Type B pancreatic cell (in vitro differentiated cells): ENCODE measurements around the gene ST6GALNAC3. TPM values are rescaled to one million over a fixed set of nuclear protein-coding genes. Genes with fewer than 3 reads are reported as not detected.
"Not testable (repeated sequence)": the region's sequence is repeated elsewhere in the genome, so short reads cannot be mapped to it uniquely, and the experiment has no call there.

Experiments used
- DNase-seq: peaks from one replicate; pipeline ENCODE4 v3.0.0; 2021; ENCODE audit warnings: mixed read lengths; ENCODE audit not compliant: unreplicated experiment; ENCODE audit errors: extremely low spot score
- H3K27ac Mint-ChIP-seq: 2 replicates; pipeline ENCODE4 v1.8.0; 2021; ENCODE audit warnings: mild to moderate bottlenecking, mixed read lengths
- H3K27me3 Mint-ChIP-seq: 2 replicates; pipeline ENCODE4 v1.8.0; 2021; ENCODE audit warnings: mixed read lengths
- H3K36me3 Mint-ChIP-seq: 2 replicates; pipeline ENCODE4 v1.8.0; 2021; ENCODE audit warnings: mixed read lengths
- H3K4me1 Mint-ChIP-seq: one replicate; pipeline ENCODE4 v1.8.0; 2021; ENCODE audit warnings: mixed read lengths; ENCODE audit not compliant: unreplicated experiment
- H3K4me3 Mint-ChIP-seq: 2 replicates; pipeline ENCODE4 v1.8.0; 2021; ENCODE audit warnings: mild to moderate bottlenecking, mixed read lengths
- H3K9me3 Mint-ChIP-seq: 2 replicates; pipeline ENCODE4 v1.8.0; 2021; ENCODE audit warnings: mixed read lengths
- total RNA-seq: library from RNA; stranded (reverse); gene quantifications from 2 replicates; pipeline ENCODE4 v1.2.1, GENCODE V29; 2021; ENCODE audit warnings: low replicate concordance
- TF ChIP-seq, protein P1 (sequence below): fragments of 200-600 bp; sonication (generic); conservative IDR thresholded peaks from 2 replicates; pipeline ENCODE4 v1.5.0; 2021; ENCODE audit warnings: antibody characterized with exemption, mild to moderate bottlenecking

ST6GALNAC3 gene
- total RNA-seq, 1 donor from 2014 or later, result 24.7 TPM

DNA sequence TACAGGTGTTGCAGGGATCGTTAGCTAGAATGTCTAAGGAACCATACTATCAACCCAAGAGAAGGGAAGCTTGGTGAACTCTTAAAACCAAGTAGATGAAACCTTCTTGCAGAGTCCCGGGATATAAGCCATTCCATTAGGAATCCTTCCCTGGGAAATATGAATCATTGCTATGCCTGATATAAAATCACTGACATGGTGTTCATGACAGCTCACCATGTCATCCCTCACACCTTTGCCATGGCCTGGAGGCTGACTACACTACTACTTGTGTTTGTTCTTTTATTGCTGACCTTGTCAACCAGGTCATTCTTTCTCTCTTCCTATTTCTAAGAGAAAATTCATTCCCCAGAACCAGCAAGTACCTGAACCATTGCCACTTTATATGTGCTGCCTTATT is 12.1 kb downstream of the ST6GALNAC3 start:
- H3K36me3 Mint-ChIP-seq, result no peaks in the 10 kb centered on the region
- TF ChIP-seq, protein P1, sequence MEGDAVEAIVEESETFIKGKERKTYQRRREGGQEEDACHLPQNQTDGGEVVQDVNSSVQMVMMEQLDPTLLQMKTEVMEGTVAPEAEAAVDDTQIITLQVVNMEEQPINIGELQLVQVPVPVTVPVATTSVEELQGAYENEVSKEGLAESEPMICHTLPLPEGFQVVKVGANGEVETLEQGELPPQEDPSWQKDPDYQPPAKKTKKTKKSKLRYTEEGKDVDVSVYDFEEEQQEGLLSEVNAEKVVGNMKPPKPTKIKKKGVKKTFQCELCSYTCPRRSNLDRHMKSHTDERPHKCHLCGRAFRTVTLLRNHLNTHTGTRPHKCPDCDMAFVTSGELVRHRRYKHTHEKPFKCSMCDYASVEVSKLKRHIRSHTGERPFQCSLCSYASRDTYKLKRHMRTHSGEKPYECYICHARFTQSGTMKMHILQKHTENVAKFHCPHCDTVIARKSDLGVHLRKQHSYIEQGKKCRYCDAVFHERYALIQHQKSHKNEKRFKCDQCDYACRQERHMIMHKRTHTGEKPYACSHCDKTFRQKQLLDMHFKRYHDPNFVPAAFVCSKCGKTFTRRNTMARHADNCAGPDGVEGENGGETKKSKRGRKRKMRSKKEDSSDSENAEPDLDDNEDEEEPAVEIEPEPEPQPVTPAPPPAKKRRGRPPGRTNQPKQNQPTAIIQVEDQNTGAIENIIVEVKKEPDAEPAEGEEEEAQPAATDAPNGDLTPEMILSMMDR, result no peak
- no peak overlapping the region for H3K4me3 Mint-ChIP-seq
- no peaks in the 10 kb centered on the region for H3K9me3 Mint-ChIP-seq
- DNase-seq, result no peak
- H3K4me1 Mint-ChIP-seq, result peaks cover 53% of the 10 kb centered on the region
- H3K27me3 Mint-ChIP-seq, result no peaks in the 10 kb centered on the region
- H3K27ac Mint-ChIP-seq, result no peak overlapping the region

DNA sequence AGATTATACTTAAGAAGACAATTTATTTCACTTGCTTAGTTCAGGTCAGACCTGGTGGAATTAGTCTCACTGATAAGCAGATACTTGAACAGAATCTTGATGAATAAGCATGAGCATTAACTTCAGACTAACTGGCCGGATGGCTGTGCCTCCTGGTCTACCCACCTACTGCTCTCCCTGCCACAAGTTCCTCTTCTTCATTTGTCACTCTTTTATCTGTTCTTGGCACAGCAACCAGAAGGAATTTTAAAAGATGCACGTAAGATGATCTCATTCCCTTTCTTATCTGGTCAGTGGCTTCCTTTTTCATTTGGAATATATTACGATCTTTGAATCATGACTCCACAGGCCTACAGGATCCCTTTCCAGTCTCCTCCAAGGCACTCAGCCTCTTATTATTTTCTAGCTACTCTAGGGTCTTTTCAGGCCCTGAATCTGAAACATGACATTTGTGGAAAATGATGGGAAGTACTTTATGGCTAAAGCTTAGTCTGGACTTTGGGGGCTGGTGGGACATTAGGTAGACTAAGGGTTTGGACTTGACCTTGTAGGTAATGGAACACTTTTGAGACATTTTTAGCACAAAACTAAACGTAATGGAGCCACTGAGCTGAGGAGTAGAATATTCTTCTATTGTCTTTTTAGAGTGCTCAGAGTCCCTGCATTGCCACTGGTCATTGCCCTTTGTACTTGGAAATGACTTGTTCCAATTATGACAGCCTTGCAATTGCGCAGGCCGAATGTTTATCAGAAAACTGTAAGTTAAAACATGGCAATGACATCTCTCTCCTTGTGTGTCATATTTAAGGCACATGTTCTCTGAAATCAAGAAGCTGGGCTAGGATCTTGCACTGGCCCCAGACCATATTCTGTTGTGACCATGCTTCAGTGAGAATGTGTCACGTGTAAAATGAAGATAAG is 16.0 kb downstream of the ST6GALNAC3 start:
- no peak overlapping the region for H3K27ac Mint-ChIP-seq
- DNase-seq, result no peak
- no peaks in the 10 kb centered on the region for H3K27me3 Mint-ChIP-seq
- H3K9me3 Mint-ChIP-seq, result no peaks in the 10 kb centered on the region
- H3K4me1 Mint-ChIP-seq, result peaks cover 24% of the 10 kb centered on the region
- no peaks in the 10 kb centered on the region for H3K36me3 Mint-ChIP-seq
- TF ChIP-seq, protein P1, result no peak
- no peak overlapping the region for H3K4me3 Mint-ChIP-seq

DNA sequence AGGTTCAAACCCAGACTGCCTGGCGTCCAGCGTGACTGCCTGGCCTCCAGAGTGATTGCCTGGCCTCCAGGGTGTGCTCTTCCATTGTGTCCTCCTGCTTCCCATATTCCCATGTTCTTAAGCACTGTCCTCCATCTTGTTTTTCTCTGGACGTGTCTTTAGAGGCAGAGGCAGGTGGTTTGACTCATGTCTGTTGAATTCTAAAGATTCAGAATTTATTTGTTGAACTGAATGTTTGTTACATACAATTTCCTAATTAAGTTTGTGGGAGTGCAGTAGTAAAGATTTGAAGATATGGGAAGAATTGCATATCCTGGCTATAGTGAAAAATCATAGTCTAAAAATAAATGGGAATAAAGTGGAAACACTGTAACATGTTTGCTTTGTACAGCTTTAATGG is 18.3 kb downstream of the ST6GALNAC3 start:
- no peak for DNase-seq
- no peaks in the 10 kb centered on the region for H3K27me3 Mint-ChIP-seq
- H3K4me1 Mint-ChIP-seq, result peaks cover 11% of the 10 kb centered on the region
- no peak overlapping the region for H3K27ac Mint-ChIP-seq
- TF ChIP-seq, protein P1, result no peak
- no peaks in the 10 kb centered on the region for H3K36me3 Mint-ChIP-seq
- no peaks in the 10 kb centered on the region for H3K9me3 Mint-ChIP-seq
- H3K4me3 Mint-ChIP-seq, result no peak overlapping the region

DNA sequence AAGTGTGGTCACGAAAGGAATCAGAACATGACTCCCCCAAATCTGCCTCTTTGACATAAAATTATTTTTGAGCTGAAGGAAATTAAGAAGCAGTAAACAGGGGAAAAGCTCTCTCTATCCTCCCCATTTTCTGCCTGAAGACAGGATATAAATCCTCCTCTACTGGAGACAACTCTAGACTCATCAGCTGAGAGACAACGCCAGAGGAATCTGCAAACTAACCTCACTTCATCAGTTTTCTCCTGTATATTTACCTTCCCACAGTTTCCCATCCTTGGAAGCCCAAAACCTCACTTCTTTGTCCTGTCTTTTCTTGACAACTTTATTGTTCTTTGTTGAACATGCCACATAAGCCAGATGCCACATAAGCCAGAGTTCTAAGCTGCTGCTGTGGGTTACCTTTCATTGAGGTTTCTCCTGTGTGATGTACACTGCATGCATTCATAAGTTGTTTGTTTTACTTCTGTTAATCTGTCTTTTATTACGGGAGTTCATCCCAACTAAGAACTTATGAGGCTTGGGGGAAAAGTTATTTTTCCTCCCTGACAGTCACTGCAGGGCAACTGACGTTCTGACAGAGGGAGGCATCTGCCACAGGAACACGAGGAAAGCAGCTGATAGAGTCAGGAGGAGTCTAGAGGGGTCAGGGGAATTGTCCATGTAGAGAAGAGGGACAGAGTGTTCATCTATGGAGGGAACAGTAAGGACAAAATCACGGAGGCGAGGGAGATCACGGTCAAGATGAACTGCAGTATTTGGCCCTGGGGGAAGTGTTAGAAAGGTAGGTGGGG is 19.2 kb downstream of the ST6GALNAC3 start:
- no peak overlapping the region for H3K27ac Mint-ChIP-seq

DNA sequence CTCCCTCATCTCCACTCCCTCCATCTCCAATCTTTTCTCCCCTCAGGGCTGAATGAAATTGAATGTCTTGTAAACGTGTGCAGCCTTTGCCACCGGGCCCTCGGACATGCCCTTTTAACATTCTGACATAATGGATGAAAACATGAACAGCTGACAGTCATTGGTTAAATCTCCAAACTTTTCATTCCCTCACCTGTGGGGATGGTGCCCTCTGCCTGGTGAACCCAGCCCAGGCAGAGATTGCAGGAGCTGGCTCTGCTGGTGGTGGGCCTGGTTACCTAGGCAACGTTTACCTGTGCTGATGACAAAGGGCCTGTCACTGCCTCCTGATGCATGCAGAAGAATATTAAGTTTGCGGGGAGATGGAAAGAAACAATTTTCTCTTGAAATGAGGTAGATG is 21.3 kb downstream of the ST6GALNAC3 start:
- no peak overlapping the region for H3K27ac Mint-ChIP-seq
- no peak for DNase-seq
- no peaks in the 10 kb centered on the region for H3K36me3 Mint-ChIP-seq
- TF ChIP-seq, protein P1, result no peak
- H3K27me3 Mint-ChIP-seq, result no peaks in the 10 kb centered on the region
- peaks cover 6% of the 10 kb centered on the region for H3K4me1 Mint-ChIP-seq
- no peaks in the 10 kb centered on the region for H3K9me3 Mint-ChIP-seq
- no peak overlapping the region for H3K4me3 Mint-ChIP-seq

More for the DNA sequence above, 19.2 kb downstream of the ST6GALNAC3 start:
- Mint-ChIP-seq H3K9me3 (no peaks in the 10 kb centered on the region), H3K36me3 (no peaks in the 10 kb centered on the region), H3K4me3 (no peak overlapping the region), H3K27me3 (no peaks in the 10 kb centered on the region), H3K4me1 (peaks cover 11% of the 10 kb centered on the region)
- TF ChIP-seq, protein P1, result no peak
- no peak for DNase-seq

DNA sequence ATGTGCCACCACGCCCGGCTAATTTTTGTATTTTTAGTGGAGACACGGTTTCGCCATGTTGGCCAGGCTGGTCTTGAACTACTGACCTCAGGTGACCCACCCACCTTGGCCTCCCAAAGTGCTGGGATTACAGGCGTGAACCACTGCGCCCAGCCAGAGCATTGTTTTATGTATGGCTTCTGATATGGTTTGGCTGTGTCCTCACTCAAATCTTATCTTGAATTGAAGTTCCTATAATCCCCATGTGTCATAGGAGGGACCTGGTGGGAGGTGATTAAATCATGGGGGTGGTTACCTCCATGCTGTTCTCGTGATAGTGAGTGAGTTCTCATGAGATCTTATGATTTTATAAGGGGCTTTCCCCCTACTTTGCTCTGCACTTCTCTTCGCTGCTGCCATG is 22.5 kb downstream of the ST6GALNAC3 start:
- H3K36me3 Mint-ChIP-seq, H3K4me1 Mint-ChIP-seq, H3K4me3 Mint-ChIP-seq, H3K9me3 Mint-ChIP-seq, DNase-seq, H3K27me3 Mint-ChIP-seq, H3K27ac Mint-ChIP-seq: not testable (repeated sequence)
